Measurements from ENCODE around the gene TBC1D19.

Gene TBC1D19

DNA sequence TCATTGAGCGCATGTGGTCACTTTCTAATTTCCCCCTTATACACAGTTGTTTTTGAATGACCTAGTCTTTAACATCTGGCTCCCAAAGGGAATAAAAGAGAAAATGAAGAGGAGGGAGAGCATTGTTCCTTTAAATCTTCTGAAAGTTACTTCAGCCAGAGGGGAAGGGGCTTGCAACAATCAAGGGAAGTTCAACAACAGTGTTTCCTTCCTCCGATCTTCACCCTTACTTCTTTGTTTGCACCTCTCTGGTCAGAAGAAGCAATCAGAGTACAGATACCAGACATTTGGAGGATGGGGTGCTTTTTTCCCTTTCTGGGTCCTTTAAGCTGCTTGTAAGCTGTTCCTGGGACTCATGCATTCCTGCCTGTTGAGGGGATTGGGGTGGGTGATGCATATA lies 125.4 kb downstream of the TBC1D19 start:
- H3K9me2 ChIP-seq (replicated peaks; ENCODE audit: low read depth, low read length), result no peaks in the 10 kb centered on the region
- no peak for TF ChIP-seq EZH2phosphoT487 (IDR thresholded peaks at IDR 0.05; ENCODE audit: borderline replicate concordance)
- TF ChIP-seq, protein P1, sequence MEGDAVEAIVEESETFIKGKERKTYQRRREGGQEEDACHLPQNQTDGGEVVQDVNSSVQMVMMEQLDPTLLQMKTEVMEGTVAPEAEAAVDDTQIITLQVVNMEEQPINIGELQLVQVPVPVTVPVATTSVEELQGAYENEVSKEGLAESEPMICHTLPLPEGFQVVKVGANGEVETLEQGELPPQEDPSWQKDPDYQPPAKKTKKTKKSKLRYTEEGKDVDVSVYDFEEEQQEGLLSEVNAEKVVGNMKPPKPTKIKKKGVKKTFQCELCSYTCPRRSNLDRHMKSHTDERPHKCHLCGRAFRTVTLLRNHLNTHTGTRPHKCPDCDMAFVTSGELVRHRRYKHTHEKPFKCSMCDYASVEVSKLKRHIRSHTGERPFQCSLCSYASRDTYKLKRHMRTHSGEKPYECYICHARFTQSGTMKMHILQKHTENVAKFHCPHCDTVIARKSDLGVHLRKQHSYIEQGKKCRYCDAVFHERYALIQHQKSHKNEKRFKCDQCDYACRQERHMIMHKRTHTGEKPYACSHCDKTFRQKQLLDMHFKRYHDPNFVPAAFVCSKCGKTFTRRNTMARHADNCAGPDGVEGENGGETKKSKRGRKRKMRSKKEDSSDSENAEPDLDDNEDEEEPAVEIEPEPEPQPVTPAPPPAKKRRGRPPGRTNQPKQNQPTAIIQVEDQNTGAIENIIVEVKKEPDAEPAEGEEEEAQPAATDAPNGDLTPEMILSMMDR (conservative IDR thresholded peaks at IDR 0.05; ENCODE audit: low read length), result no peak
- no peaks in the 10 kb centered on the region for H3F3A ChIP-seq (ENCODE audit: low read depth)
- H3K4me2 ChIP-seq (ENCODE audit: low read depth, low read length, poor library complexity, severe bottlenecking), result no peak overlapping the region
- no peaks in the 10 kb centered on the region for H4K20me1 ChIP-seq (ENCODE audit: insufficient read depth, low read length, poor library complexity, severe bottlenecking)
- no peaks in the 10 kb centered on the region for H3K4me1 ChIP-seq (ENCODE audit: insufficient read depth, low read length, poor library complexity, severe bottlenecking)
- H3K36me3 ChIP-seq (ENCODE audit: insufficient read depth, low read length), result no peaks in the 10 kb centered on the region
- H3K9me3 ChIP-seq (ENCODE audit: insufficient read depth, low read depth, low read length), result no peaks in the 10 kb centered on the region
- no peak overlapping the region for H2AFZ ChIP-seq (ENCODE audit: low read length)
- no peaks in the 10 kb centered on the region for H3K79me2 ChIP-seq (ENCODE audit: insufficient read depth, low read length)
- no peak overlapping the region for H3K9ac ChIP-seq (ENCODE audit: low read depth, low read length, poor library complexity, severe bottlenecking)
- no peaks in the 10 kb centered on the region for H3K27me3 ChIP-seq (ENCODE audit: insufficient read depth, low read length, poor library complexity, severe bottlenecking)
- no peak overlapping the region for H3K4me3 ChIP-seq (ENCODE audit: low read length, poor library complexity, severe bottlenecking)

DNA sequence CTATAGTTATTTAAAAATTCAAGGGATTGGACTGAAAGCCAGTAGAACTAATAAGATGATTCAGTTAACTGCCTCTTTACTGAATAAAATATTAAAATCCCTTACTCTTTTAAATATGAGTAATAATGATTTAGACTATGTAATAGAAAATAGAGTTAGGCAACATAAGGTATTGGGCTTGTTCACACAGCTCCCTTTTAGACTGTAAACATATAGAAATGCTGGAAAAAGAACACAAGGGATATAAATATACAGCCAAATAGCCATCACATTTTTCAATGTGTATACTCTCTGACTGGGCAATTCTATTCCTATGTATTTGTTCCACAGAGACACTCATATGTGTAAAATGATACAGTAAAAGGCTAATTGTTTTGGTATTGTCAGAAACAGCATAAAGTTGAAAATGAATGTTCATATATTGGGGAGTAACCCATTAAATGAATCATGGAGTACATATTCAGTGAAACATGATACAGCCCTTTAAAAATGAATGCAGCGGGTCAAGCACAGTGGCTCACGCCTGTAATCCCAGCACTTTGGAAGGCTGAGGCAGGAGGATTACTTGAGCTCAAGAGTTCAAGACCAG lies 129.8 kb downstream of the TBC1D19 start:
- Histone ChIP-seq H3K9ac (ENCODE audit: low read depth, low read length, poor library complexity, severe bottlenecking) (no peak overlapping the region), H3K9me2 (replicated peaks; ENCODE audit: low read depth, low read length) (no peaks in the 10 kb centered on the region), H3K4me1 (ENCODE audit: insufficient read depth, low read length, poor library complexity, severe bottlenecking) (no peaks in the 10 kb centered on the region), H4K20me1 (ENCODE audit: insufficient read depth, low read length, poor library complexity, severe bottlenecking) (no peaks in the 10 kb centered on the region), H3K36me3 (ENCODE audit: insufficient read depth, low read length) (no peaks in the 10 kb centered on the region), H3K4me3 (ENCODE audit: low read length, poor library complexity, severe bottlenecking) (no peak overlapping the region), H3F3A (ENCODE audit: low read depth) (no peaks in the 10 kb centered on the region), H3K27me3 (ENCODE audit: insufficient read depth, low read length, poor library complexity, severe bottlenecking) (no peaks in the 10 kb centered on the region), H3K4me2 (ENCODE audit: low read depth, low read length, poor library complexity, severe bottlenecking) (no peak overlapping the region), H2AFZ (ENCODE audit: low read length) (no peak overlapping the region), H3K79me2 (ENCODE audit: insufficient read depth, low read length) (no peaks in the 10 kb centered on the region), H3K9me3 (ENCODE audit: insufficient read depth, low read depth, low read length) (no peaks in the 10 kb centered on the region)
- no peak for TF ChIP-seq EZH2phosphoT487 (IDR thresholded peaks at IDR 0.05; ENCODE audit: borderline replicate concordance)
- TF ChIP-seq, protein P1 (conservative IDR thresholded peaks at IDR 0.05; ENCODE audit: low read length), result no peak

DNA sequence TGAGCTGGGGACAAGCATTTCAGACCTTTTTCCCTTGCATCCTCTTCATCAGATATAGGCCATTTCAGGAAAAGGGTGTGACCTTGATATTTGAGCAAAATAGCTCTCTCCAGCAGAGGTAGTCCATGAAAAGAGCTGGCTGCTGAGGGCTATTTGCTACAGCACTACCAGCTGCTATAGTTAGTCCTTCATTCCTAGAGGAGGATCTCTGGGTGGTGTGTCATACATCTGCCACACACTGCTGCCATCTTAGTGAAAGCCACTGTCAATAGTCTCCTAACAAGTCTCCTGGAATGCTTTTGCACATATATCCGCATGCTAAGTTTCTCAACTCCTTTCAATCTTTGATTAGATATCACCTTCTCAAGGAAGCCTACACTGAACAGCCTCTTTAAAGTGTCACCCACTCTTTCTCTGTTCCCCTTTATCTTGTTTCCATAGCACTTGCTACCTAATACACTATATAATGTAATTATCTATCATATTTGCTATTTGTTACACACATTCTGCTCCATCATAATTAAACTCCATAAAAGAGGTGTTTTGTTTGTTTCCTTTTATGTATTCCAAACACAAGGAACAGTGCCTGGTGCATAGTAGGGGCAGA lies 131.9 kb downstream of the TBC1D19 start:
- Histone ChIP-seq H3F3A (ENCODE audit: low read depth) (no peaks in the 10 kb centered on the region), H3K9me3 (ENCODE audit: insufficient read depth, low read depth, low read length) (no peaks in the 10 kb centered on the region), H3K79me2 (ENCODE audit: insufficient read depth, low read length) (no peaks in the 10 kb centered on the region), H4K20me1 (ENCODE audit: insufficient read depth, low read length, poor library complexity, severe bottlenecking) (no peaks in the 10 kb centered on the region), H3K9me2 (replicated peaks; ENCODE audit: low read depth, low read length) (no peaks in the 10 kb centered on the region), H3K36me3 (ENCODE audit: insufficient read depth, low read length) (no peaks in the 10 kb centered on the region), H3K27me3 (ENCODE audit: insufficient read depth, low read length, poor library complexity, severe bottlenecking) (no peaks in the 10 kb centered on the region), H3K9ac (ENCODE audit: low read depth, low read length, poor library complexity, severe bottlenecking) (no peak overlapping the region), H3K4me2 (ENCODE audit: low read depth, low read length, poor library complexity, severe bottlenecking) (no peak overlapping the region), H3K4me1 (ENCODE audit: insufficient read depth, low read length, poor library complexity, severe bottlenecking) (no peaks in the 10 kb centered on the region), H2AFZ (ENCODE audit: low read length) (no peak overlapping the region), H3K4me3 (ENCODE audit: low read length, poor library complexity, severe bottlenecking) (no peak overlapping the region)
- TF ChIP-seq, protein P1 (conservative IDR thresholded peaks at IDR 0.05; ENCODE audit: low read length), result no peak
- no peak for TF ChIP-seq EZH2phosphoT487 (IDR thresholded peaks at IDR 0.05; ENCODE audit: borderline replicate concordance)

Measured in Loucy (cell line).